ENCODE results near the gene UIMC1.

UIMC1 gene

DNA sequence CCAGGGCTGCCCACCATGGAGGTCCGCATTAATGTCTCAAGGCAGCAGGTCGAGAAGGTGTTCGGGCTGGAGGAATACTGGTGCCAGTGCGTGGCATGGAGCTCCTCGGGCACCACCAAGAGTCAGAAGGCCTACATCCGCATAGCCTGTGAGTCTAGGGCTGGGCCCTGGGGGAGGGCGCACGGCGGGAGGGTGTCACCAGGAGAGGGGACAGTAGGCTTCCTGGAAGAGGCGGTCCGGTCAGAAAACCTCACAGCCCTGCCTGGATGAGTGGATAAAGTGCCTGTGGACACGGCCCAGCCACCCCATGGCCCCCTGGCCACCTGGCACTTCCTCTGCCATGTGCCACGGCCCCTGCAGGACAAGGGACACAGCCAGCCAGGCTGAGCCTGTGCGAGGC, 138.5 kb downstream of the UIMC1 start:
- no peak for DNase-seq

GRCh38 chr5:176866707-176867310, 139.8 kb downstream of the UIMC1 start:
- no peak for DNase-seq

DNA sequence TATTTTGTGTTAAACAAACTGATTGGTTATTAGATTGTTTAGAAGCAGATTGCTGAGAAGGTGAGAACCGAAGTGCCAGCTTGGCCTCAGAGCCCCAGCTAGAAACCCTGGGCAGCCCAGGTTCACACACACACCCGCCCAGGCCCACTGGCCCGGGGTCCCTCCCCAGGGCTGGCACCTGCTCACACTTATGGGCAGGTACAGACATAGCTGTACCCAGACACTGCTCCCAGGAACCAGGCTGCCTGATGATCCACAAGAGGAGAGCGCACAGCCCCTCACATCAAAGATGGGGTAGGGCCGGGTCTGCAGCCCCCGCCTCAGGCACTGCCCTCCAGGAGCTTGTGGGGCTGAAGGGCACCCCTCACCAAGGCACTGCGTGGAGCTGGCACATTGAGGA, 140.6 kb downstream of the UIMC1 start:
- no peak for DNase-seq

DNA sequence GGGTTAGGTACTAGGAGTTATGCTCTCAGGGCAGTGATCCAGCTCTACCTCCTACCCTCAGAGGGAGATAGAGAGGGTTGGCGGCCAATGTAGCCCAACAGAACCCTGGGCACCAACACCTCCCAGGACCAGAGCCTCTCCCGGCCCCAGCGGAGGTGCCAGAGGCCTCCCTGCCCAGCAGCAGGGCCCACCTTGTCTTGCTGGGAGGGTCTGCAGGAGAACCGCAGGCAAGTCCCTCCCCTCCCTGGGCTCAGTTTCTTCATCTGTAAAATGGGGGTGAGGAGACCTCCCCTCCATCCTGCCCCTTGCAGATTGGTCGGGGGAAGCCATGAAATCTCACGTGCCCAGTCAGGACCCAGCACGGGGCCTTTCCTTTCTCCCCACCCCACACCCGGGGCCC, 141.8 kb downstream of the UIMC1 start:
- no peak for DNase-seq

DNA sequence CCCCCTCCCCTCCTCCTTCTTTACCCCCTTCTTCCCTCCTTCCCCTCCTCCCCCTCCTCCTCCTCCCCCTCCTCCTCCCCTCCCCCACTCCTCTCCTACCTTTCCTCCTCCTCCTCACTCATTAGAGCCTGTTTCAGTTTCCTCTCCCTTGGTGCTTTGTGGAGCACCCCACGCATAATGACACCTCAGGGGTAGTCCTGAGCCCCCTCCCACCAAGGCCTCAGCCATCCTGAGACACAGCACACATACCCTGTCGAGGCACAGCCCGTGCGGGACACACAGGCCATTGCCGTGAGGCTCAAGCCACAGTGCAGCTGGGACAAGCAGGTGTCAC, 142.8 kb downstream of the UIMC1 start:
- DNase-seq: no peak

GRCh38 chr5:176863041-176863764, 143.4 kb downstream of the UIMC1 start:
- no peak for DNase-seq

DNA sequence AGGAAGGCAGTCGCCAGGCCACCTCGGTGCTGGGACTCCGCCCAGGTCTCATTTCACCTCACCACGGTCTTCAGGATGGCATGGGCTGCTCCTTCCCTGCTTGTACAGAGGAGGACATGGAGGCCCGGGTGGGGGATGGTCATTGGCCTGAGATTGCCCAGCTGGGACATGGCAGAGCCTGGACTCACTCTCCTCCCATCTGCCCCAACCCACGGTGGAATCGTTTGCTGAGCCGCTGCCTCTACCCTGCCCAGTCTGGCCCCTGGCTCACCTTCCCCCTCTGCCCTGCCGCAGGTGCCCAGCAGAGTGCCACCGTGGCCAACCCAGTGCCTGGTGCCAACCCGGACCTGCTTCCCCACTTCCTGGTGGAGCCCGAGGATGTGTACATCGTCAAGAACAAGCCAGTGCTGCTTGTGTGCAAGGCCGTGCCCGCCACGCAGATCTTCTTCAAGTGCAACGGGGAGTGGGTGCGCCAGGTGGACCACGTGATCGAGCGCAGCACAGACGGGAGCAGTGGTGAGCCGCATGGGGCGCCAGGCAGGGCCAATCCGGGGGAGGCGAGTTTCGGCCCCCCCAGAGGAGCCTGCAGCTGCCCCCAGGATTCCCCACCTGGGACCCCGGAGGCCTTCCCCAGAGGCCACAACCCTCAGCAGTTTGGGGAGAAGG, 144.1 kb downstream of the UIMC1 start:
- DNase-seq: no peak

- DNase-seq: no peak
These were observed 145.3 kb downstream of the UIMC1 start for GRCh38 chr5:176861276-176861675.

- no peak for DNase-seq
These were observed 146.2 kb downstream of the UIMC1 start for GRCh38 chr5:176860381-176860780.

DNA sequence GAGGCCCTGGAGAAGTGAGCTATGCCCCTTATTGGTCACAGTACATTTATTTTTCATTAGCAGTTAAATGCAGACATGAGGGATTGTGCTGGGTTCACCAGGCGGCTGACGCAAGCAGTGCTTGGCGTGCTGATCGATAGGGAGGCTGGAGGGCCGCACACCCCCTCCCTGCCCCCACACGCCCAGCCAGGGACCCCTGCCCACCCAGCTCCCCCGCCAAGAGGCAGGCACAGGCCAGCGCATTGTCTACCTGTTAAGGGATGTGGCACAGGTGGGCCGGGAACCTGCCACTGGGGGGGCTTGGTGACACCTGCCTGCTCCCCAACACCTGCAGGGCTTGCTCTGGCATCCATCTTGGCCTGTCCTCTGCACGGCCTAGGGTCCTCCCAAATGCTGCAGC, 146.7 kb downstream of the UIMC1 start:
- DNase-seq: no peak

DNA sequence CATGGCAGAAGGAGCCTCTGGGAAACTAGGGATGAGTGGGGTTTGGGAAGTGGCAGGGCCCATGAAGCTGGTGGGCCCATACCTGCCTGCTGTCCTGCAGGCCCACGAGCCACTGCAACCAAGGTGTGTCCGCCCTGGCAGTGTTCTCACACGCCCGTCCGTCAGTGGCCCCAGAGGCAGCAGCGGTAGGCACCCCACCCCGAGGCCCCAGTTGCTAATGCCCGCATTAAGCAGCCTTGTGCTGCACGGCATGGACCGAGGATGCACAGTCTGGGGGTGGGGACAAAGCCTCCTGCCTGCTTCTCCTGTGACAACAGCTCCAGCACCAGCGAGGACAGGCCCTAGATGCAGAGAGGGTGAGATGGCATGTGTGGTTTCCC, 148.7 kb downstream of the UIMC1 start:
- no peak for DNase-seq

- DNase-seq: no peak
These were observed 149.2 kb downstream of the UIMC1 start for GRCh38 chr5:176857216-176857893.

DNA sequence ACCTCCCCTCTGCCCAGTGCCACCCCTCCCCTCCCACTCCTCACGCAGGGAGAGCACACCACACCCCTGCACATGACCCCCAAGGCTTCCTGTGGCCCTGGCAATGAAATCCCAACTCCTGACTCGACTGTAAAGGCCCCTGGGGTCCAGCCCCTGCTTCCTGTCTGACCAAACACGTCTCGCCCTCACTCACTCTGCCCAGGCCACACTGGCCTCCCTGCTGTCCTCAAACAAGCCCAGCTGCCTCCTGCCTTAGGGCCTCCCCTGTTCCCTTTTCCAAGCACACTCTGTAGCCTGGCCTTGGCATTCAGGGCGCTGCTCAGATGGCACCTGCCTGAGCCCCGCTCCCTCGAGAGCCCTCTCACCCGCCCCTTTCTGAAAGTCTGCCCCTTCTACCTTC, 149.8 kb downstream of the UIMC1 start:
- no peak for DNase-seq

DNA sequence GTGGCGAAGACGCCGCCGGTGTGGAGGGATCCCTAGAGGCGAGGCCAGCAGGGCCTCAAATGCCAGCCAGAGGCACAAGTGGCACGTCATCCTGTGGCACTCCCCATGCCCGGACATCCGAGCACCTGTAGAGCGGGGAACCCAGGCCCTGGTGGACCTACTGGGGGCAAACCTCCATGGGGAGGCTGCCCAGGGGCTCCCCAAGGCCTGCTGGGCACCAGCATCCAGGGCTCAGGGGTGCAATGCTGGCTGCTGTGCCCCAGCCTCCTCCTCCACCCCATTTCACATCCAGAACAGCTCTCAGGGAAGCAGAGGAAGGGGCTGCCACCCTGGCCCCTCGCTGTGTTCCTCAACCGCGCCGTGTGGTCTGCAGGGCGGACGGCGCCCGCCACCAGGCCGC, 151.0 kb downstream of the UIMC1 start:
- no peak for DNase-seq

Data from activated naive CD4-positive, alpha-beta T cell treated with anti-CD3 and anti-CD28 coated beads, Interleukin-2, amount 50 U/mL, for 16 hours (primary cell).